Measurements from ENCODE around the gene RPA3.
A peak's percentile ranks its signal among the peaks of the same experiment; 100 is the strongest.

The RPA3 gene

GRCh38 chr7:7709291-7709690 is 9.1 kb downstream of the RPA3 start:
- no peak for DNase-seq (ENCODE audit: low read depth)
- no peak overlapping the region for H3K4me3 ChIP-seq (ENCODE audit: low read depth, low read length)
- no peak for TF ChIP-seq MAX (IDR thresholded peaks at IDR 0.05; ENCODE audit: low read depth, low read length)
- TF ChIP-seq MYC (IDR thresholded peaks at IDR 0.05; ENCODE audit: low read depth, low read length) = no peak
- TF ChIP-seq POLR2A (IDR thresholded peaks at IDR 0.05; ENCODE audit: extremely low read depth, insufficient read length) = no peak
- no peak for TF ChIP-seq CTCF (IDR thresholded peaks at IDR 0.05; ENCODE audit: low read depth, low read length)

GRCh38 chr7:7707806-7708205 is 10.6 kb downstream of the RPA3 start:
- TF ChIP-seq MAX (IDR thresholded peaks at IDR 0.05; ENCODE audit: low read depth, low read length) (no peak), POLR2A (IDR thresholded peaks at IDR 0.05; ENCODE audit: extremely low read depth, insufficient read length) (no peak), MYC (IDR thresholded peaks at IDR 0.05; ENCODE audit: low read depth, low read length) (no peak), CTCF (IDR thresholded peaks at IDR 0.05; ENCODE audit: low read depth, low read length) (no peak)
- no peak for DNase-seq (ENCODE audit: low read depth)

GRCh38 chr7:7707246-7707645 is 11.2 kb downstream of the RPA3 start:
- no peak for DNase-seq (ENCODE audit: low read depth)
- TF ChIP-seq MAX (IDR thresholded peaks at IDR 0.05; ENCODE audit: low read depth, low read length) = no peak
- TF ChIP-seq POLR2A (IDR thresholded peaks at IDR 0.05; ENCODE audit: extremely low read depth, insufficient read length) = no peak
- TF ChIP-seq CTCF (IDR thresholded peaks at IDR 0.05; ENCODE audit: low read depth, low read length) = no peak
- no peak for TF ChIP-seq MYC (IDR thresholded peaks at IDR 0.05; ENCODE audit: low read depth, low read length)
- no peak overlapping the region for H3K4me3 ChIP-seq (ENCODE audit: low read depth, low read length)

More at GRCh38 chr7:7707806-7708205, 10.6 kb downstream of the RPA3 start:
- H3K4me3 ChIP-seq (ENCODE audit: low read depth, low read length) = no peak overlapping the region

- DNase-seq (ENCODE audit: low read depth) = peak; percentile 37
- TF ChIP-seq CTCF (IDR thresholded peaks at IDR 0.05; ENCODE audit: low read depth, low read length) (no peak), POLR2A (IDR thresholded peaks at IDR 0.05; ENCODE audit: extremely low read depth, insufficient read length) (no peak), MAX (IDR thresholded peaks at IDR 0.05; ENCODE audit: low read depth, low read length) (no peak)
- no peak overlapping the region for H3K4me3 ChIP-seq (ENCODE audit: low read depth, low read length)
Observed at GRCh38 chr7:7706556-7707172, 11.7 kb downstream of the RPA3 start.

GRCh38 chr7:7706101-7706511 is 12.3 kb downstream of the RPA3 start:
- DNase-seq (ENCODE audit: low read depth) = no peak
- TF ChIP-seq POLR2A (IDR thresholded peaks at IDR 0.05; ENCODE audit: extremely low read depth, insufficient read length) = no peak
- TF ChIP-seq MAX (IDR thresholded peaks at IDR 0.05; ENCODE audit: low read depth, low read length) = no peak
- no peak for TF ChIP-seq CTCF (IDR thresholded peaks at IDR 0.05; ENCODE audit: low read depth, low read length)
- TF ChIP-seq MYC (IDR thresholded peaks at IDR 0.05; ENCODE audit: low read depth, low read length) = no peak

More at GRCh38 chr7:7706101-7706511, 12.3 kb downstream of the RPA3 start:
- no peak overlapping the region for H3K4me3 ChIP-seq (ENCODE audit: low read depth, low read length)
